Measurements from ENCODE around the gene PLK1.
"Not testable (repeated sequence)": the region's sequence is repeated elsewhere in the genome, so short reads cannot be mapped to it uniquely, and the experiment has no call there.

The PLK1 gene

GRCh38 chr16:23712976-23713375, 34.3 kb downstream of the PLK1 start, which contains the start of gene ERN2:
ERN2 (minus strand) TSS chr16:23713222; CDS start chr16:23713187, 35 bp downstream.
- no peak for DNase-seq

GRCh38 chr16:23716484-23716883, 37.8 kb downstream of the PLK1 start:
- DNase-seq: no peak

GRCh38 chr16:23722613-23723240, 44.0 kb downstream of the PLK1 start:
- not testable (repeated sequence) for DNase-seq

- no peak for DNase-seq
These were observed 45.6 kb downstream of the PLK1 start for GRCh38 chr16:23724096-23724784.

- DNase-seq: no peak
These were observed 46.1 kb downstream of the PLK1 start for GRCh38 chr16:23724785-23725131.

- DNase-seq: no peak
These were observed 48.0 kb downstream of the PLK1 start for GRCh38 chr16:23726710-23727109.

- DNase-seq: no peak
These were observed 49.4 kb downstream of the PLK1 start for GRCh38 chr16:23728112-23728477.

- DNase-seq: peak; percentile 19
These were observed 51.1 kb downstream of the PLK1 start for GRCh38 chr16:23729503-23730424.

- DNase-seq: no peak
These were observed 55.6 kb downstream of the PLK1 start for GRCh38 chr16:23734176-23734893.

GRCh38 chr16:23737423-23738028, 58.8 kb downstream of the PLK1 start:
- DNase-seq: not testable (repeated sequence)

- no peak for DNase-seq
These were observed 60.8 kb downstream of the PLK1 start for GRCh38 chr16:23739516-23739915.
